Measurements from ENCODE around the gene TMEM135.

DNA sequence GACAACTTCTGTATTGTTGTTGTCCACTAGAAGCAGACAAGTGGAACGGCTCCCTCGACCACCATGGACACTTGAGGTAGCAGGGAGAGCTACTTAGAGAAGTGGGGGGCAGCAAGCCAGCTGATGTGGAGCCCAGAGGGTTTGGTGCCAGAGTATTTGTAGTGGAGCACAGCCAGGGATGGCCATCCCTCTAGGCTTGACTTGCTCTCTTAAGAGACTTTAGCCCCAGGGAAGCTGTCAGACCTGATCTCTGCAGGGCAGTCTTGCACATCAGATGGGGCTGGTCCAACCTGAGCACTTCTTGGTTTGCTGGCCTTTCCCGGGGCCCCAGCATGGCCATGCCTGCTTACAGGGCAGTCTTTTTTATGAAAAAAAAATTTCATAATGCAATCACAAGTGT is 15.0 kb upstream of the TMEM135 start:
- TF ChIP-seq EP300 (IDR thresholded peaks at IDR 0.05; ENCODE audit: low read depth) = no peak
- TF ChIP-seq, protein P1, sequence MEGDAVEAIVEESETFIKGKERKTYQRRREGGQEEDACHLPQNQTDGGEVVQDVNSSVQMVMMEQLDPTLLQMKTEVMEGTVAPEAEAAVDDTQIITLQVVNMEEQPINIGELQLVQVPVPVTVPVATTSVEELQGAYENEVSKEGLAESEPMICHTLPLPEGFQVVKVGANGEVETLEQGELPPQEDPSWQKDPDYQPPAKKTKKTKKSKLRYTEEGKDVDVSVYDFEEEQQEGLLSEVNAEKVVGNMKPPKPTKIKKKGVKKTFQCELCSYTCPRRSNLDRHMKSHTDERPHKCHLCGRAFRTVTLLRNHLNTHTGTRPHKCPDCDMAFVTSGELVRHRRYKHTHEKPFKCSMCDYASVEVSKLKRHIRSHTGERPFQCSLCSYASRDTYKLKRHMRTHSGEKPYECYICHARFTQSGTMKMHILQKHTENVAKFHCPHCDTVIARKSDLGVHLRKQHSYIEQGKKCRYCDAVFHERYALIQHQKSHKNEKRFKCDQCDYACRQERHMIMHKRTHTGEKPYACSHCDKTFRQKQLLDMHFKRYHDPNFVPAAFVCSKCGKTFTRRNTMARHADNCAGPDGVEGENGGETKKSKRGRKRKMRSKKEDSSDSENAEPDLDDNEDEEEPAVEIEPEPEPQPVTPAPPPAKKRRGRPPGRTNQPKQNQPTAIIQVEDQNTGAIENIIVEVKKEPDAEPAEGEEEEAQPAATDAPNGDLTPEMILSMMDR (IDR thresholded peaks at IDR 0.05) = no peak
- no peak for TF ChIP-seq POLR2AphosphoS5 (IDR thresholded peaks at IDR 0.05)

All from transverse colon (tissue), 4 donors.